Caco-2 (cell line): ENCODE measurements around the gene KDELR3. TPM values are rescaled to one million over a fixed set of nuclear protein-coding genes. Genes with fewer than 3 reads are reported as not detected.

Experiments
- Bru-seq: library from RNA; stranded (reverse); fragments of 400-500 nt; gene quantifications from one replicate; lab custom pipeline; 2021; lab: Mats Ljungman, UMichigan
- BruChase-seq, 2 experiments: library from RNA; stranded (reverse); fragments of 400-500 nt; gene quantifications; one replicate each; lab custom pipeline; 2021; lab: Mats Ljungman, UMichigan
- BruUV-seq: library from RNA; stranded (reverse); fragments of 400-500 nt; replicated peaks from 2 replicates; lab custom pipeline; 2021; lab: Mats Ljungman, UMichigan
- CTCF ChIA-PET: fragments of 300-600 bp; sonication (Branson Sonifier 250); formaldehyde crosslinking; loops from one replicate; lab custom pipeline; 2022; ENCODE audit warnings: antibody characterized with exemption; lab: Charles Lee
- POLR2A ChIA-PET: fragments of 300-600 bp; sonication (Branson Sonifier 250); formaldehyde crosslinking; loops from one replicate; lab custom pipeline; 2022; ENCODE audit warnings: antibody characterized with exemption; lab: Charles Lee
- DNase-seq, 2 experiments: peaks; one replicate each; pipeline versions ENCODE4 v3.0.0 to v3.0.0-alpha.2; 2020 to 2022
- H3K27me3 ChIP-seq: replicated peaks from 2 replicates; pipeline ENCODE4 v1.6.0; 2011; ENCODE audit warnings: low read length; ENCODE audit not compliant: control insufficient read depth, insufficient read depth
- H3K36me3 ChIP-seq: 2 replicates; pipeline ENCODE4 v1.5.1; 2011; ENCODE audit warnings: low read length; ENCODE audit not compliant: control insufficient read depth, insufficient read depth
- H3K4me1 ChIP-seq: fragments of 250-450 bp; sonication (Bioruptor Pico); 2 replicates; pipeline ENCODE4 v1.5.1; 2020; ENCODE audit warnings: mild to moderate bottlenecking
- H3K4me3 ChIP-seq: 2 replicates; pipeline ENCODE4 v1.5.1; 2011; ENCODE audit warnings: low read depth, mild to moderate bottlenecking, control low read depth, low read length
- H3K9me3 ChIP-seq: fragments of 250-450 bp; sonication (Bioruptor Pico); 2 replicates; pipeline ENCODE4 v1.5.1; 2020; ENCODE audit warnings: mild to moderate bottlenecking, moderate library complexity
- H3K27ac Mint-ChIP-seq: one replicate; pipeline ENCODE4 v1.8.0; 2022; ENCODE audit warnings: mixed read lengths; ENCODE audit not compliant: unreplicated experiment
- H3K27me3 Mint-ChIP-seq: one replicate; pipeline ENCODE4 v1.8.0; 2022; ENCODE audit warnings: mixed read lengths; ENCODE audit not compliant: insufficient read depth, unreplicated experiment
- H3K36me3 Mint-ChIP-seq: one replicate; pipeline ENCODE4 v1.8.0; 2022; ENCODE audit warnings: mild to moderate bottlenecking, mixed read lengths; ENCODE audit not compliant: insufficient read depth, unreplicated experiment
- H3K4me1 Mint-ChIP-seq: one replicate; pipeline ENCODE4 v1.8.0; 2022; ENCODE audit warnings: low read depth, mixed read lengths; ENCODE audit not compliant: unreplicated experiment
- H3K4me3 Mint-ChIP-seq: one replicate; pipeline ENCODE4 v1.8.0; 2022; ENCODE audit warnings: mild to moderate bottlenecking, moderate library complexity, mixed read lengths; ENCODE audit not compliant: unreplicated experiment
- H3K9me3 Mint-ChIP-seq: one replicate; pipeline ENCODE4 v1.8.0; 2022; ENCODE audit warnings: mixed read lengths; ENCODE audit not compliant: unreplicated experiment
- CTCF ChIP-seq, 2 experiments: fragments of 200-600 bp in 1 of 2; IDR thresholded peaks; 1 replicate in 1 of 2; 2 replicates in 1 of 2; pipeline versions ENCODE4 v1.5.1 to v1.8.0; 2011 to 2022; ENCODE audit warnings: antibody characterized with exemption in 1 of 2, control low read depth in 1 of 2, inconsistent platforms in 1 of 2, low read depth in 1 of 2, low read length in 1 of 2, mild to moderate bottlenecking in 1 of 2, moderate library complexity in 1 of 2; ENCODE audit not compliant: insufficient read depth in 1 of 2, severe bottlenecking in 1 of 2, unreplicated experiment in 1 of 2
- intact Hi-C: fragments of 100-400 bp; cut with micrococcal nuclease; formaldehyde crosslinking; loops from one replicate; pipeline ENCODE4 v1.10.0; 2022; ENCODE audit not compliant: unreplicated experiment
- long read RNA-seq: library from polyadenylated mRNA; stranded (forward); transcript quantifications from one replicate; pipeline ENCODE4 v2.0.0, GENCODE V29; 2022
- total RNA-seq: library from RNA; stranded (reverse); gene quantifications from 2 replicates; pipeline ENCODE4 v1.2.3, GENCODE V29; 2022

KDELR3 gene
- total RNA-seq (13.4 and 18.2 TPM in 2 replicates), Bru-seq, nascent RNA (percentile 44 among the genes with signal in this experiment), BruChase-seq, experiment 1, labeled RNA remaining after a 2-hour chase (percentile 49 among the genes with signal in this experiment), BruChase-seq, experiment 2, labeled RNA remaining after a 6-hour chase (percentile 66 among the genes with signal in this experiment)
- long read RNA-seq, transcript KDELR3-201 (5 exons, 1,728 nt) = major isoform, 68 of 77 reads
- long read RNA-seq, partial matches to known transcripts = 1 of 77 reads
- long read RNA-seq, other reads (novel, unspliced or antisense) = 4 of 77 reads

GRCh38 chr22:38467904-38468442, at the start of gene KDELR3:
KDELR3 (plus strand) TSS chr22:38468096; CDS start chr22:38468234, 138 bp downstream.
- H3K4me1 ChIP-seq = peaks cover 5% of the 10 kb centered on the region; the same call in 1 of the 2 replicates
- H3K4me3 ChIP-seq = peak within 1 kb of the TSS; percentile 69
- no peaks in the 10 kb centered on the region for H3K27me3 Mint-ChIP-seq
- H3K4me3 Mint-ChIP-seq = peak within 1 kb of the TSS; percentile 82
- CTCF ChIA-PET = no interaction called here
- H3K36me3 ChIP-seq = no peaks in the 10 kb centered on the region
- H3K27ac Mint-ChIP-seq = peak within 1 kb of the TSS; percentile 59
- intact Hi-C loops = no loop called here
- H3K4me1 Mint-ChIP-seq = no peaks in the 10 kb centered on the region
- no peak for TF ChIP-seq CTCF (IDR thresholded peaks at IDR 0.05; ENCODE audit: insufficient read depth in 1 of 2, low read depth in 1 of 2, low read length in 1 of 2, severe bottlenecking in 1 of 2, unreplicated experiment in 1 of 2)
- H3K36me3 Mint-ChIP-seq = no peaks in the 10 kb centered on the region
- H3K27me3 ChIP-seq = no peaks in the 10 kb centered on the region; the same call in 1 of the 2 replicates
- H3K9me3 Mint-ChIP-seq = no peaks in the 10 kb centered on the region
- POLR2A ChIA-PET = interaction anchor here (0.6 kb wide), 1 partner anchor 213 kb away, joined by 3 read pairs; no protein-coding TSS in a partner anchor
- no peaks in the 10 kb centered on the region for H3K9me3 ChIP-seq
- DNase-seq = peak in 1 of 2 experiments; percentile 64
- TSS peak; percentile 30 for BruUV-seq

GRCh38 chr22:38418589-38418988, 49.3 kb upstream of the KDELR3 start:
- Mint-ChIP-seq H3K4me3 (no peak overlapping the region), H3K27me3 (no peaks in the 10 kb centered on the region), H3K9me3 (no peaks in the 10 kb centered on the region), H3K4me1 (peaks cover 8% of the 10 kb centered on the region), H3K36me3 (no peaks in the 10 kb centered on the region), H3K27ac (peak overlapping the region; percentile 18)
- intact Hi-C loops = no loop called here
- BruUV-seq = no TSS peak
- CTCF ChIA-PET = no interaction called here
- no peaks in the 10 kb centered on the region for H3K27me3 ChIP-seq
- peak in 1 of 2 experiments; percentile 9 for DNase-seq
- H3K4me3 ChIP-seq = no peak overlapping the region
- H3K36me3 ChIP-seq = no peaks in the 10 kb centered on the region
- H3K4me1 ChIP-seq = peaks cover 8% of the 10 kb centered on the region
- no peak for TF ChIP-seq CTCF (IDR thresholded peaks at IDR 0.05; ENCODE audit: insufficient read depth in 1 of 2, low read depth in 1 of 2, low read length in 1 of 2, severe bottlenecking in 1 of 2, unreplicated experiment in 1 of 2)
- POLR2A ChIA-PET = no interaction called here
- no peaks in the 10 kb centered on the region for H3K9me3 ChIP-seq

- no peak overlapping the region for H3K4me3 Mint-ChIP-seq
- intact Hi-C loops = no loop called here
Observed at GRCh38 chr22:38419121-38419857, 48.6 kb upstream of the KDELR3 start.

More at GRCh38 chr22:38419121-38419857, 48.6 kb upstream of the KDELR3 start:
- H3K9me3 Mint-ChIP-seq = no peaks in the 10 kb centered on the region
- no peaks in the 10 kb centered on the region for H3K27me3 Mint-ChIP-seq
- H3K4me3 ChIP-seq = no peak overlapping the region
- no peaks in the 10 kb centered on the region for H3K9me3 ChIP-seq
- TF ChIP-seq CTCF (IDR thresholded peaks at IDR 0.05; ENCODE audit: insufficient read depth in 1 of 2, low read depth in 1 of 2, low read length in 1 of 2, severe bottlenecking in 1 of 2, unreplicated experiment in 1 of 2) = no peak
- BruUV-seq = no TSS peak
- H3K36me3 ChIP-seq = no peaks in the 10 kb centered on the region
- peaks cover 8% of the 10 kb centered on the region for H3K4me1 Mint-ChIP-seq
- ChIA-PET CTCF (interaction anchor here (0.5 kb wide), 1 partner anchor 12 kb away, joined by 3 read pairs; no protein-coding TSS in a partner anchor), POLR2A (no interaction called here)
- no peaks in the 10 kb centered on the region for H3K36me3 Mint-ChIP-seq
- DNase-seq = no peak
- H3K27ac Mint-ChIP-seq = peak overlapping the region; percentile 18
- no peaks in the 10 kb centered on the region for H3K27me3 ChIP-seq
- peaks cover 15% of the 10 kb centered on the region for H3K4me1 ChIP-seq
